HFFc6 (cell line): ENCODE results near the gene TRPM2. TPM values are rescaled to one million over a fixed set of nuclear protein-coding genes. Genes with fewer than 3 reads are reported as not detected.

Experiments
- DNase-seq: peaks from one replicate; pipeline ENCODE4 v3.0.0-alpha.2; 2018
- H3K27ac Mint-ChIP-seq: 2 replicates; pipeline ENCODE4 v1.8.0; 2020; ENCODE audit warnings: mild to moderate bottlenecking, mixed read lengths
- H3K27me3 Mint-ChIP-seq: 2 replicates; pipeline ENCODE4 v1.8.0; 2021; ENCODE audit warnings: mild to moderate bottlenecking, moderate library complexity, mixed read lengths; ENCODE audit not compliant: insufficient read depth
- H3K36me3 Mint-ChIP-seq: 2 replicates; pipeline ENCODE4 v1.8.0; 2021; ENCODE audit warnings: low read depth, mixed read lengths
- H3K4me1 Mint-ChIP-seq: 2 replicates; pipeline ENCODE4 v1.8.0; 2020; ENCODE audit warnings: low read depth, mixed read lengths
- H3K4me3 Mint-ChIP-seq: 2 replicates; pipeline ENCODE4 v1.8.0; 2020; ENCODE audit warnings: mild to moderate bottlenecking, moderate library complexity, mixed read lengths
- H3K9me3 Mint-ChIP-seq: 2 replicates; pipeline ENCODE4 v1.8.0; 2020; ENCODE audit warnings: mild to moderate bottlenecking, mixed read lengths
- CTCF ChIP-seq: fragments of 200-600 bp; sonication (generic); IDR thresholded peaks from 2 replicates; pipeline ENCODE4 v1.5.0; 2021; ENCODE audit warnings: antibody characterized with exemption, mild to moderate bottlenecking
- total RNA-seq, 6 experiments: library from RNA; stranded (reverse); fragmentation: NEBNext Ultra II Directional; extraction: Animal tissue kit (Norgen Biotek cat#: 25700); gene quantifications; 2 replicates in 1 of 6; 3 replicates in 5 of 6; pipeline ENCODE4 v1.2.3, GENCODE V29; 2021

The TRPM2 gene
- total RNA-seq, 6 experiments from 2014 or later = 0.09 to 0.31 (median 0.20) TPM; not detected in 2

- Mint-ChIP-seq H3K36me3 (no peaks in the 10 kb centered on the region), H3K9me3 (peaks cover 22% of the 10 kb centered on the region), H3K4me1 (peaks cover 6% of the 10 kb centered on the region; the same call in 1 of the 2 replicates), H3K27ac (no peak overlapping the region), H3K27me3 (peaks cover 1% of the 10 kb centered on the region; the same call in 1 of the 2 replicates), H3K4me3 (no peak overlapping the region)
- no peak for TF ChIP-seq CTCF
- DNase-seq = no peak
These were observed 46.8 kb downstream of the TRPM2 start for GRCh38 chr21:44399955-44400790.

- H3K27ac Mint-ChIP-seq = no peak overlapping the region
- H3K36me3 Mint-ChIP-seq = no peaks in the 10 kb centered on the region
- no peak for DNase-seq
- no peak overlapping the region for H3K4me3 Mint-ChIP-seq
- peaks cover 22% of the 10 kb centered on the region for H3K9me3 Mint-ChIP-seq
- peaks cover 7% of the 10 kb centered on the region; the same call in 1 of the 2 replicates for H3K4me1 Mint-ChIP-seq
- TF ChIP-seq CTCF = no peak
- peaks cover 1% of the 10 kb centered on the region; the same call in 1 of the 2 replicates for H3K27me3 Mint-ChIP-seq
These were observed 47.5 kb downstream of the TRPM2 start for GRCh38 chr21:44400791-44401385.

GRCh38 chr21:44401386-44402160 lies 48.2 kb downstream of the TRPM2 start:
- H3K36me3 Mint-ChIP-seq = peaks cover 4% of the 10 kb centered on the region; the same call in 1 of the 2 replicates
- H3K27me3 Mint-ChIP-seq = peaks cover 1% of the 10 kb centered on the region; the same call in 1 of the 2 replicates
- no peak overlapping the region for H3K4me3 Mint-ChIP-seq
- peaks cover 28% of the 10 kb centered on the region for H3K9me3 Mint-ChIP-seq
- H3K4me1 Mint-ChIP-seq = peaks cover 13% of the 10 kb centered on the region; the same call in 1 of the 2 replicates
- no peak for DNase-seq
- TF ChIP-seq CTCF = no peak
- no peak overlapping the region for H3K27ac Mint-ChIP-seq

- peaks cover 1% of the 10 kb centered on the region; the same call in 1 of the 2 replicates for H3K27me3 Mint-ChIP-seq
- TF ChIP-seq CTCF = no peak
- DNase-seq = no peak
These were observed 49.1 kb downstream of the TRPM2 start for GRCh38 chr21:44402323-44403105.

More at GRCh38 chr21:44402323-44403105, 49.1 kb downstream of the TRPM2 start:
- Mint-ChIP-seq H3K9me3 (peaks cover 32% of the 10 kb centered on the region), H3K27ac (no peak overlapping the region), H3K4me1 (peaks cover 13% of the 10 kb centered on the region; the same call in 1 of the 2 replicates), H3K36me3 (peaks cover 4% of the 10 kb centered on the region; the same call in 1 of the 2 replicates), H3K4me3 (no peak overlapping the region)
